CD4-positive, alpha-beta T cell (primary cell): ENCODE measurements around the gene BAIAP2. TPM values are rescaled to one million over a fixed set of nuclear protein-coding genes. Genes with fewer than 3 reads are reported as not detected.

ENCODE experiments used
- ATAC-seq: fragments of 200-7000 bp; cut with Tn5 transposase; one replicate; pipeline ENCODE4 v1.10.0; 2022; ENCODE audit warnings: mild to moderate bottlenecking; ENCODE audit not compliant: poor library complexity
- CTCF ChIA-PET: fragments of 350-600 bp; sonication (Branson Sonifier 250); formaldehyde crosslinking; loops from one replicate; lab custom pipeline; 2021; ENCODE audit warnings: antibody characterized with exemption, inconsistent platforms; lab: Charles Lee
- POLR2A ChIA-PET: fragments of 350-600 bp; sonication (Branson Sonifier 250); formaldehyde crosslinking; loops from one replicate; lab custom pipeline; 2021; ENCODE audit warnings: antibody characterized with exemption, inconsistent platforms; lab: Charles Lee
- DNase-seq, 14 experiments: peaks; one replicate each; pipeline ENCODE4 v3.0.0-alpha.2; 2013 to 2020; ENCODE audit warnings: mixed read lengths in 2 of 14
- H3K27ac ChIP-seq, 2 donors: one replicate each; pipeline versions ENCODE4 v1.5.1 to v1.7.0; 2013; ENCODE audit warnings: low read length in 2 of 2, low read depth in 1 of 2, mild to moderate bottlenecking in 1 of 2
- H3K27me3 ChIP-seq, 2 experiments: 1 replicate in 1 of 2; 2 replicates in 1 of 2; pipeline versions ENCODE4 v1.6.1 to v1.7.0; 2013; ENCODE audit warnings: low read length in 2 of 2, control low read depth in 1 of 2, mild to moderate bottlenecking in 1 of 2, moderate library complexity in 1 of 2; ENCODE audit not compliant: insufficient read depth in 2 of 2, control insufficient read depth in 1 of 2
- H3K36me3 ChIP-seq: one replicate; pipeline ENCODE4 v1.6.1; 2013; ENCODE audit warnings: low read length, control low read depth; ENCODE audit not compliant: insufficient read depth
- H3K4me1 ChIP-seq: one replicate; pipeline ENCODE4 v1.6.1; 2013; ENCODE audit warnings: low read length, control low read depth; ENCODE audit not compliant: insufficient read depth
- H3K4me3 ChIP-seq: one replicate; pipeline ENCODE4 v1.5.1; 2013; ENCODE audit warnings: mild to moderate bottlenecking, low read length, moderate library complexity
- H3K9me3 ChIP-seq, 2 experiments: 1 replicate in 1 of 2; 2 replicates in 1 of 2; pipeline versions ENCODE4 v1.6.1 to v1.7.0; 2013; ENCODE audit warnings: low read length in 2 of 2, mild to moderate bottlenecking in 2 of 2, control low read depth in 1 of 2, moderate library complexity in 1 of 2; ENCODE audit not compliant: control insufficient read depth in 1 of 2, insufficient read depth in 1 of 2
- H3K27ac Mint-ChIP-seq: one replicate; pipeline ENCODE4 v1.8.0; 2020; ENCODE audit warnings: mixed read lengths
- H3K27me3 Mint-ChIP-seq: one replicate; pipeline ENCODE4 v1.8.0; 2021; ENCODE audit warnings: mixed read lengths
- H3K36me3 Mint-ChIP-seq: one replicate; pipeline ENCODE4 v1.8.0; 2021; ENCODE audit warnings: low read depth, mixed read lengths
- H3K4me1 Mint-ChIP-seq: one replicate; pipeline ENCODE4 v1.8.0; 2021; ENCODE audit warnings: low read depth, mixed read lengths
- H3K4me3 Mint-ChIP-seq: one replicate; pipeline ENCODE4 v1.8.0; 2020; ENCODE audit warnings: mild to moderate bottlenecking, mixed read lengths
- H3K9me3 Mint-ChIP-seq: one replicate; pipeline ENCODE4 v1.8.0; 2020; ENCODE audit warnings: mixed read lengths
- CTCF ChIP-seq: fragments of 200-600 bp; IDR thresholded peaks from one replicate; pipeline ENCODE4 v1.8.0; 2022; ENCODE audit warnings: antibody characterized with exemption, mild to moderate bottlenecking
- intact Hi-C, 2 experiments: fragments of 100-400 bp; cut with DNase I in 1 of 2; cut with micrococcal nuclease in 1 of 2; formaldehyde crosslinking; loops; one replicate each; pipeline versions ENCODE4 v1.15.1 to v1.9.0; 2023 to 2025; cut with DNase I, micrococcal nuclease
- total RNA-seq, 174 experiments: library from RNA in 2 of 174; stranded (reverse) in 2 of 174; gene quantifications; one replicate each; pipeline ENCODE4 v1.2.3 and lab custom pipeline; 2021 to 2026

The BAIAP2 gene
- total RNA-seq, 2 experiments from 2014 or later, result 4.2 to 4.9 TPM

GRCh38 chr17:81154961-81155360 lies 120.0 kb downstream of the BAIAP2 start:
- Mint-ChIP-seq H3K27ac (no peak overlapping the region), H3K36me3 (no peaks in the 10 kb centered on the region), H3K9me3 (no peaks in the 10 kb centered on the region), H3K27me3 (peaks cover 6% of the 10 kb centered on the region), H3K4me1 (no peaks in the 10 kb centered on the region), H3K4me3 (no peak overlapping the region)
- H3K9me3 ChIP-seq, result no peaks in the 10 kb centered on the region
- H3K4me3 ChIP-seq, result no peak overlapping the region
- ATAC-seq (no peak), DNase-seq (peak in 2 of 14 experiments; percentile 37 to 56)
- intact Hi-C loops, result no loop called here
- H3K27ac ChIP-seq, result no peak overlapping the region
- no peak for TF ChIP-seq CTCF
- H3K36me3 ChIP-seq, result no peaks in the 10 kb centered on the region
- ChIA-PET POLR2A (no interaction called here), CTCF (no interaction called here)
- no peaks in the 10 kb centered on the region for H3K27me3 ChIP-seq
- H3K4me1 ChIP-seq, result peaks cover 6% of the 10 kb centered on the region

GRCh38 chr17:81156866-81157805 lies 122.2 kb downstream of the BAIAP2 start:
- no peaks in the 10 kb centered on the region for H3K36me3 ChIP-seq
- no peak overlapping the region for H3K4me3 Mint-ChIP-seq

More at GRCh38 chr17:81156866-81157805, 122.2 kb downstream of the BAIAP2 start:
- Mint-ChIP-seq H3K4me1 (no peaks in the 10 kb centered on the region), H3K36me3 (no peaks in the 10 kb centered on the region), H3K27me3 (peaks cover 7% of the 10 kb centered on the region), H3K27ac (no peak overlapping the region), H3K9me3 (no peaks in the 10 kb centered on the region)
- TF ChIP-seq CTCF, result no peak
- no peak overlapping the region for H3K27ac ChIP-seq
- peaks cover 4 to 9% of the 10 kb centered on the region in 2 experiments for H3K27me3 ChIP-seq
- intact Hi-C loops, result no loop called here
- POLR2A ChIA-PET, result no interaction called here
- CTCF ChIA-PET, result no interaction called here
- H3K4me1 ChIP-seq, result peaks cover 11% of the 10 kb centered on the region
- H3K4me3 ChIP-seq, result no peak overlapping the region
- DNase-seq (no peak), ATAC-seq (no peak)
- H3K9me3 ChIP-seq, result peaks cover 0 to 7% of the 10 kb centered on the region in 2 experiments
